Upper lobe of left lung (tissue), 6 donors: ENCODE data around the gene ZNF560. TPM values are rescaled to one million over a fixed set of nuclear protein-coding genes. Genes with fewer than 3 reads are reported as not detected.

ENCODE experiments used
- ATAC-seq, 2 donors: fragments of 200-7000 bp; cut with Tn5 transposase; one replicate each; pipeline ENCODE4 v1.9.1; 2022; ENCODE audit warnings: mild to moderate bottlenecking in 2 of 2, moderate library complexity in 2 of 2; ENCODE audit not compliant: low FRiP score in 2 of 2
- DNase-seq, 2 donors: peaks; one replicate each; pipeline ENCODE4 v3.0.0-alpha.2; 2019 to 2020
- H3K27ac ChIP-seq, 4 donors: fragments of 200-600 bp; sonication (generic); one replicate each; pipeline ENCODE4 v1.5.1; 2016 to 2019
- H3K27me3 ChIP-seq, 4 donors: fragments of 200-600 bp; sonication (generic); one replicate each; pipeline ENCODE4 v1.5.1; 2017 to 2019
- H3K36me3 ChIP-seq, 4 donors: fragments of 200-600 bp; sonication (generic); one replicate each; pipeline ENCODE4 v1.5.1; 2016 to 2019
- H3K4me1 ChIP-seq, 4 donors: fragments of 200-600 bp; sonication (generic); one replicate each; pipeline ENCODE4 v1.5.1; 2018 to 2019
- H3K4me3 ChIP-seq, 4 donors: fragments of 200-600 bp; sonication (generic); one replicate each; pipeline ENCODE4 v1.5.1; 2017 to 2019; ENCODE audit warnings: mild to moderate bottlenecking in 2 of 4, moderate library complexity in 1 of 4
- H3K9me3 ChIP-seq, 4 donors: fragments of 200-600 bp; sonication (generic); one replicate each; pipeline ENCODE4 v1.5.1; 2018 to 2019
- CTCF ChIP-seq, 6 experiments: fragments of 450-650 bp in 4 of 6; fragments of 200-600 bp in 2 of 6; sonication (generic) in 2 of 6; IDR thresholded peaks; one replicate each; pipeline ENCODE4 v1.5.1; 2016 to 2019; ENCODE audit warnings: antibody characterized with exemption in 6 of 6
- EP300 ChIP-seq, 4 donors: sonication (generic); formaldehyde crosslinking; IDR thresholded peaks; one replicate each; pipeline ENCODE4 v1.5.1; 2017; ENCODE audit warnings: antibody characterized with exemption in 4 of 4, control low read depth in 2 of 4
- POLR2A ChIP-seq, 4 donors: fragments of 450-650 bp; IDR thresholded peaks; one replicate each; pipeline ENCODE4 v1.5.1; 2016 to 2017; ENCODE audit warnings: antibody characterized with exemption in 4 of 4, mild to moderate bottlenecking in 2 of 4
- POLR2AphosphoS5 ChIP-seq, 2 donors: sonication (generic); formaldehyde crosslinking; IDR thresholded peaks; one replicate each; pipeline ENCODE4 v1.5.1; 2017; ENCODE audit warnings: antibody characterized with exemption in 2 of 2
- WGBS, 2 donors: methylation state at CpG; one replicate each; pipeline ENCODE4 v1.1.5; 2017 to 2018; 5-methylcytosine and 5-hydroxymethylcytosine counted together
- total RNA-seq, 6 donors: library from RNA; depleted of rRNA in 4 of 6; stranded (reverse); fragments of >200 nt in 4 of 6; gene quantifications; one replicate each; pipeline versions ENCODE4 v1.1.0 to v1.2.1, GENCODE V29; 2016 to 2021
- donor health status: DM: no; HTN: no; CAD: no; lungs with moderate emphysema.
- donor health status: DM: no; HTN: yes; CAD: no; lungs with severe emphysema.

ZNF560 gene
- total RNA-seq, 6 donors from 2014 or later: not detected

- peaks cover 27 to 96% (median 60%) of the 10 kb centered on the region in 4 donors for H3K36me3 ChIP-seq
- WGBS, 2 donors: 75 to 86% methylated on average over 5 to 6 of the region's 6 CpGs
Observed at GRCh38 chr19:9427941-9428340, 70.5 kb downstream of the ZNF560 start.

More at GRCh38 chr19:9427941-9428340, 70.5 kb downstream of the ZNF560 start:
- H3K27me3 ChIP-seq: no peaks in the 10 kb centered on the region
- H3K4me3 ChIP-seq: no peak overlapping the region
- no peaks in the 10 kb centered on the region for H3K4me1 ChIP-seq
- ATAC-seq (no peak), DNase-seq (no peak)
- no peak overlapping the region for H3K27ac ChIP-seq
- TF ChIP-seq CTCF (IDR thresholded peaks at IDR 0.05): no peak
- no peak for TF ChIP-seq POLR2AphosphoS5 (IDR thresholded peaks at IDR 0.05)
- no peak for TF ChIP-seq EP300 (IDR thresholded peaks at IDR 0.05)
- no peak for TF ChIP-seq POLR2A (IDR thresholded peaks at IDR 0.05)
- H3K9me3 ChIP-seq: peaks cover 0 to 29% (median 23%) of the 10 kb centered on the region in 4 donors

Other genes with a start within 250 kb of the ZNF560 start
- not detected for gene OR7E24, start 247.7 kb downstream of the ZNF560 start, total RNA-seq
- gene ZNF699, start 188.8 kb downstream of the ZNF560 start, total RNA-seq: 10 to 100 TPM in 4 of 6 donors, 1 to 10 TPM in 2; 6.8 to 20.2 (median 15.9) TPM
- gene ZNF559, start 174.4 kb downstream of the ZNF560 start, total RNA-seq: 10 to 100 TPM in 5 of 6 donors, 1 to 10 TPM in 1; 9.6 to 26.2 (median 15.6) TPM
- gene ZNF177, start 135.6 kb downstream of the ZNF560 start, total RNA-seq: 10 to 100 TPM in 1 of 6 donors, 1 to 10 TPM in 5; 1.1 to 19.9 (median 1.4) TPM
- 10 to 100 TPM; 19.2 to 49.2 (median 25.6) TPM for gene ZNF266, start 63.0 kb downstream of the ZNF560 start, total RNA-seq
- 10 to 100 TPM; 10.4 to 29.3 (median 12.1) TPM for gene ZNF426, start 40.0 kb upstream of the ZNF560 start, total RNA-seq
- 10 to 100 TPM in 5 of 6 donors, 1 to 10 TPM in 1; 8.3 to 32.6 (median 25.2) TPM for gene ZNF121, start 85.9 kb upstream of the ZNF560 start, total RNA-seq
- 10 to 100 TPM; 12.6 to 37.5 (median 26.0) TPM for gene ZNF561, start 122.6 kb upstream of the ZNF560 start, total RNA-seq
- 10 to 100 TPM; 21.4 to 33.2 (median 24.3) TPM for gene ZNF562, start 176.5 kb upstream of the ZNF560 start, total RNA-seq